Gastroesophageal sphincter (tissue), 4 donors: ENCODE results near the gene UBL5. TPM values are rescaled to one million over a fixed set of nuclear protein-coding genes. Genes with fewer than 3 reads are reported as not detected.
A peak's percentile ranks its signal among the peaks of the same experiment; 100 is the strongest.
"Not testable (repeated sequence)": the region's sequence is repeated elsewhere in the genome, so short reads cannot be mapped to it uniquely, and the experiment has no call there.

ENCODE experiments used
- ATAC-seq: fragments of 150-250 bp; one replicate; pipeline ENCODE4 v1.9.1; 2016; ENCODE audit warnings: mild to moderate bottlenecking, moderate library complexity
- H3K27ac ChIP-seq, 4 donors: fragments of 200-600 bp; sonication (generic) in 3 of 4; 1 replicate in 3 of 4; 2 replicates in 1 of 4; pipeline ENCODE4 v1.5.1; 2016 to 2019
- H3K27me3 ChIP-seq: fragments of 200-600 bp; sonication (generic); one replicate; pipeline ENCODE4 v1.5.1; 2019
- H3K36me3 ChIP-seq, 2 donors: fragments of 200-600 bp; sonication (generic); one replicate each; pipeline ENCODE4 v1.5.1; 2019; ENCODE audit warnings: control low read depth in 1 of 2
- H3K4me1 ChIP-seq, 3 donors: fragments of 200-600 bp; sonication (generic); 1 replicate in 2 of 3; 2 replicates in 1 of 3; pipeline ENCODE4 v1.5.1; 2016 to 2019; ENCODE audit warnings: control low read depth in 2 of 3
- H3K4me3 ChIP-seq, 2 donors: fragments of 200-600 bp; sonication (generic); one replicate each; pipeline ENCODE4 v1.5.1; 2019; ENCODE audit warnings: mild to moderate bottlenecking in 1 of 2, moderate library complexity in 1 of 2
- H3K9me3 ChIP-seq, 3 donors: fragments of 200-600 bp; sonication (generic); one replicate each; pipeline ENCODE4 v1.5.1; 2017 to 2019; ENCODE audit warnings: control low read depth in 2 of 3
- CTCF ChIP-seq, 4 experiments: fragments of 200-600 bp in 2 of 4; fragments of 450-650 bp in 2 of 4; sonication (generic) in 1 of 4; IDR thresholded peaks; one replicate each; pipeline ENCODE4 v1.5.1; 2017 to 2019; ENCODE audit warnings: antibody characterized with exemption in 4 of 4, mild to moderate bottlenecking in 2 of 4, moderate library complexity in 2 of 4
- EP300 ChIP-seq: sonication (generic); formaldehyde crosslinking; IDR thresholded peaks from one replicate; pipeline ENCODE4 v1.6.1; 2017; ENCODE audit warnings: antibody characterized with exemption, mild to moderate bottlenecking
- POLR2A ChIP-seq, 2 donors: fragments of 450-650 bp; IDR thresholded peaks; one replicate each; pipeline ENCODE4 v1.6.1; 2017; ENCODE audit warnings: antibody characterized with exemption in 2 of 2, mild to moderate bottlenecking in 2 of 2, moderate library complexity in 1 of 2
- POLR2AphosphoS5 ChIP-seq: sonication (generic); formaldehyde crosslinking; IDR thresholded peaks from one replicate; pipeline ENCODE4 v1.6.1; 2017; ENCODE audit warnings: antibody characterized with exemption
- WGBS, 2 donors: methylation state at CpG; one replicate each; pipeline ENCODE4 v1.1.5; 2018; ENCODE audit warnings: low coverage in 1 of 2; 5-methylcytosine and 5-hydroxymethylcytosine counted together
- total RNA-seq, 4 donors: library from RNA; depleted of rRNA; stranded (reverse); fragments of >200 nt; gene quantifications; one replicate each; pipeline ENCODE4 v1.1.0, GENCODE V29; 2016

The UBL5 gene
- total RNA-seq, 4 donors from 2014 or later, result 420 to 701 (median 653) TPM

- ATAC-seq, result no peak
Observed at GRCh38 chr19:9818175-9818733, 9.5 kb upstream of the UBL5 start.

GRCh38 chr19:9818734-9819595, 8.8 kb upstream of the UBL5 start, which contains the start of gene FBXL12:
Gene FBXL12 (minus strand): TSS chr19:9819079. CDS start chr19:9818813, 266 bp downstream.
- WGBS, 2 donors, result 0 to 1% methylated on average over 16 to 29 of the region's 82 CpGs
- Histone ChIP-seq H3K4me3 (peak within 1 kb of the TSS; percentile 69 to 76), H3K4me1 (peaks cover 0 to 41% (median 15%) of the 10 kb centered on the region in 3 donors), H3K27me3 (no peaks in the 10 kb centered on the region), H3K36me3 (peaks cover 0 to 19% of the 10 kb centered on the region in 2 donors), H3K9me3 (no peaks in the 10 kb centered on the region), H3K27ac (peak within 1 kb of the TSS; percentile 82 to 98 (median 94))
- TF ChIP-seq POLR2AphosphoS5, result peak; percentile 84
- no peak for TF ChIP-seq CTCF (IDR thresholded peaks at IDR 0.05)
- TF ChIP-seq EP300, result no peak
- peak; percentile 68 to 70 for TF ChIP-seq POLR2A (IDR thresholded peaks at IDR 0.05)
- peak; percentile 94 for ATAC-seq

More at GRCh38 chr19:9818175-9818733, 9.5 kb upstream of the UBL5 start:
- 78% methylated on average over 1 of the region's 39 CpGs; no CpG with 5 or more reads in 1 of the 2 donors for whole genome bisulfite sequencing, 2 donors
- no peak for TF ChIP-seq CTCF (IDR thresholded peaks at IDR 0.05)
- TF ChIP-seq EP300, result no peak
- no peak for TF ChIP-seq POLR2A (IDR thresholded peaks at IDR 0.05)
- TF ChIP-seq POLR2AphosphoS5, result no peak
- peak overlapping the region; percentile 69 to 76 for H3K4me3 ChIP-seq
- H3K4me1 ChIP-seq, result peaks cover 0 to 41% (median 15%) of the 10 kb centered on the region in 3 donors
- H3K36me3 ChIP-seq, result peaks cover 0 to 21% of the 10 kb centered on the region in 2 donors
- H3K27me3 ChIP-seq, result no peaks in the 10 kb centered on the region
- peak overlapping the region; percentile 82 to 98 (median 94) for H3K27ac ChIP-seq
- H3K9me3 ChIP-seq, result no peaks in the 10 kb centered on the region

GRCh38 chr19:9819596-9819909, 8.2 kb upstream of the UBL5 start:
- Histone ChIP-seq H3K4me3 (peak overlapping the region in 1 of 2 donors; percentile 76), H3K27me3 (no peaks in the 10 kb centered on the region), H3K4me1 (peaks cover 0 to 41% (median 15%) of the 10 kb centered on the region in 3 donors), H3K36me3 (peaks cover 0 to 20% of the 10 kb centered on the region in 2 donors), H3K9me3 (no peaks in the 10 kb centered on the region), H3K27ac (peak overlapping the region; percentile 21 to 98 (median 94))
- ATAC-seq, result no peak
- TF ChIP-seq POLR2A (IDR thresholded peaks at IDR 0.05), result no peak
- no peak for TF ChIP-seq POLR2AphosphoS5
- no peak for TF ChIP-seq CTCF (IDR thresholded peaks at IDR 0.05)
- no peak for TF ChIP-seq EP300
- 0% methylated on average over 14 of the region's 21 CpGs; no CpG with 5 or more reads in 1 of the 2 donors for whole genome bisulfite sequencing, 2 donors

GRCh38 chr19:9820034-9820433, 7.7 kb upstream of the UBL5 start:
- not testable (repeated sequence) for H3K4me3 ChIP-seq, ATAC-seq, H3K27me3 ChIP-seq, H3K9me3 ChIP-seq
- Histone ChIP-seq H3K36me3 (peaks cover 0 to 19% of the 10 kb centered on the region in 2 donors), H3K27ac (peak overlapping the region; percentile 21 to 98 (median 94)), H3K4me1 (peaks cover 0 to 41% (median 15%) of the 10 kb centered on the region in 3 donors)
- 83% methylated on average over 1 of the region's 8 CpGs; no CpG with 5 or more reads in 1 of the 2 donors for WGBS, 2 donors

GRCh38 chr19:9823816-9824215, 3.9 kb upstream of the UBL5 start:
- Histone ChIP-seq H3K4me1 (peaks cover 0 to 43% (median 19%) of the 10 kb centered on the region in 3 donors), H3K27me3 (no peaks in the 10 kb centered on the region), H3K36me3 (peaks cover 0 to 10% of the 10 kb centered on the region in 2 donors), H3K4me3 (no peak overlapping the region), H3K27ac (peak overlapping the region in 1 of 4 donors; percentile 52), H3K9me3 (no peaks in the 10 kb centered on the region)
- no peak for ATAC-seq
- 69% methylated on average over 5 of the region's 5 CpGs; no CpG with 5 or more reads in 1 of the 2 donors for WGBS, 2 donors
- no peak for TF ChIP-seq EP300
- TF ChIP-seq POLR2A (IDR thresholded peaks at IDR 0.05), result no peak
- TF ChIP-seq CTCF (IDR thresholded peaks at IDR 0.05), result no peak
- no peak for TF ChIP-seq POLR2AphosphoS5
